ENCODE data around the gene ACHE.

The ACHE gene

GRCh38 chr7:100895956-100896731 is 456 bp upstream of the ACHE start:
- in situ Hi-C loops (cut with MboI; ENCODE audit: low sequenced_read_pairs, unreplicated experiment): no loop called here
- DNase-seq (ENCODE audit: low spot score): peak; percentile 68
- TF ChIP-seq, protein P1, sequence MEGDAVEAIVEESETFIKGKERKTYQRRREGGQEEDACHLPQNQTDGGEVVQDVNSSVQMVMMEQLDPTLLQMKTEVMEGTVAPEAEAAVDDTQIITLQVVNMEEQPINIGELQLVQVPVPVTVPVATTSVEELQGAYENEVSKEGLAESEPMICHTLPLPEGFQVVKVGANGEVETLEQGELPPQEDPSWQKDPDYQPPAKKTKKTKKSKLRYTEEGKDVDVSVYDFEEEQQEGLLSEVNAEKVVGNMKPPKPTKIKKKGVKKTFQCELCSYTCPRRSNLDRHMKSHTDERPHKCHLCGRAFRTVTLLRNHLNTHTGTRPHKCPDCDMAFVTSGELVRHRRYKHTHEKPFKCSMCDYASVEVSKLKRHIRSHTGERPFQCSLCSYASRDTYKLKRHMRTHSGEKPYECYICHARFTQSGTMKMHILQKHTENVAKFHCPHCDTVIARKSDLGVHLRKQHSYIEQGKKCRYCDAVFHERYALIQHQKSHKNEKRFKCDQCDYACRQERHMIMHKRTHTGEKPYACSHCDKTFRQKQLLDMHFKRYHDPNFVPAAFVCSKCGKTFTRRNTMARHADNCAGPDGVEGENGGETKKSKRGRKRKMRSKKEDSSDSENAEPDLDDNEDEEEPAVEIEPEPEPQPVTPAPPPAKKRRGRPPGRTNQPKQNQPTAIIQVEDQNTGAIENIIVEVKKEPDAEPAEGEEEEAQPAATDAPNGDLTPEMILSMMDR (IDR thresholded peaks at IDR 0.05; ENCODE audit: borderline replicate concordance, control extremely low read depth, extremely low read depth, insufficient read depth, missing control alignments): no peak

DNA sequence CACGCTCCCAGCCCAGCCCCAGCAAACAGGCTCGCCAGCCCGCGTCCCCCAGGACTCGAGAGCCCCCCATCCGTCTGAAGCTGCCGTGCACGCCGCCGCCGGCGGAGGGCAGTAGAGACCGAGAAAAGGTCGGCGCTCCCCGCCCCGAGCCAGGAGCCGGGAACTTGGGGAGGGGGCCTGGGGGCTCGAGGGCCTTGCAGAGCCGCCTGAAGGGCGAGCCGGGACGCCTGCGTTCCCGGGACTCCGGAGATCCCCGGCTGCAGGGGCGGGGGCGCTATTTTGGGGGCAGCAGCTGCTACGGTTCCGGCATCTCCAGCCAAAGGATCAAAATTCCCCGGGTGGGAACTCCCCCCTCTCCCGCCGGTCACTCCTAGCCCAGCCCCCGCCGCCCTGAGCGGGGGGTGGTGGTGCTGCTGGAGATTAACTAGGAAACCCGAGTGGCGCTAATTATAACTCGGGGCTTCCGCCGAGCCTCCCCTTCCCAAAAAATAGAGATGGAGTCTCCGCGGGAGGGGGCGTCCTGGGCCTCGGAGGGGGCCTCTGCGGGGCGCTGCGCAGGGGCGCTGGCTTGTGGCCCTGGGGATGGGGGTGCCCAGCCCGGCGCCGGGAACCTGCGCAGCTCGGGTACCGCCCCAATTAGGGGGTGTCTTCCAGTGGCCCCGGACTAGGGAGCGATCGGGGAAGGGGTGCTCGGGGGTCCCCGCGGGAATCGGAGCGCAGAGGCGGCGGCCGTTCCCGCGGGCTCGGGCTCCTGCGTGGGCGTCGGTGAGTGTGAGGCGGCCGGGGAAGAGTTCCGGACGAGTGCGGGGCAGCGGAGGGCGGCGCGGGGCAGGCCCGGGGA is 608 bp downstream of the ACHE start:
- TF ChIP-seq, protein P1 (IDR thresholded peaks at IDR 0.05; ENCODE audit: borderline replicate concordance, control extremely low read depth, extremely low read depth, insufficient read depth, missing control alignments): peak; percentile 89
- in situ Hi-C loops (cut with MboI; ENCODE audit: low sequenced_read_pairs, unreplicated experiment): no loop called here
- DNase-seq (ENCODE audit: low spot score): peak; percentile 80

- DNase-seq (ENCODE audit: low spot score): no peak
- in situ Hi-C loops (cut with MboI; ENCODE audit: low sequenced_read_pairs, unreplicated experiment): no loop called here
- TF ChIP-seq, protein P1 (IDR thresholded peaks at IDR 0.05; ENCODE audit: borderline replicate concordance, control extremely low read depth, extremely low read depth, insufficient read depth, missing control alignments): no peak
Observed at GRCh38 chr7:100893910-100894721, 1.6 kb downstream of the ACHE start.

- in situ Hi-C loops (cut with MboI; ENCODE audit: low sequenced_read_pairs, unreplicated experiment): no loop called here
- DNase-seq (ENCODE audit: low spot score): no peak
Observed at GRCh38 chr7:100893318-100893895, 2.3 kb downstream of the ACHE start.

DNA sequence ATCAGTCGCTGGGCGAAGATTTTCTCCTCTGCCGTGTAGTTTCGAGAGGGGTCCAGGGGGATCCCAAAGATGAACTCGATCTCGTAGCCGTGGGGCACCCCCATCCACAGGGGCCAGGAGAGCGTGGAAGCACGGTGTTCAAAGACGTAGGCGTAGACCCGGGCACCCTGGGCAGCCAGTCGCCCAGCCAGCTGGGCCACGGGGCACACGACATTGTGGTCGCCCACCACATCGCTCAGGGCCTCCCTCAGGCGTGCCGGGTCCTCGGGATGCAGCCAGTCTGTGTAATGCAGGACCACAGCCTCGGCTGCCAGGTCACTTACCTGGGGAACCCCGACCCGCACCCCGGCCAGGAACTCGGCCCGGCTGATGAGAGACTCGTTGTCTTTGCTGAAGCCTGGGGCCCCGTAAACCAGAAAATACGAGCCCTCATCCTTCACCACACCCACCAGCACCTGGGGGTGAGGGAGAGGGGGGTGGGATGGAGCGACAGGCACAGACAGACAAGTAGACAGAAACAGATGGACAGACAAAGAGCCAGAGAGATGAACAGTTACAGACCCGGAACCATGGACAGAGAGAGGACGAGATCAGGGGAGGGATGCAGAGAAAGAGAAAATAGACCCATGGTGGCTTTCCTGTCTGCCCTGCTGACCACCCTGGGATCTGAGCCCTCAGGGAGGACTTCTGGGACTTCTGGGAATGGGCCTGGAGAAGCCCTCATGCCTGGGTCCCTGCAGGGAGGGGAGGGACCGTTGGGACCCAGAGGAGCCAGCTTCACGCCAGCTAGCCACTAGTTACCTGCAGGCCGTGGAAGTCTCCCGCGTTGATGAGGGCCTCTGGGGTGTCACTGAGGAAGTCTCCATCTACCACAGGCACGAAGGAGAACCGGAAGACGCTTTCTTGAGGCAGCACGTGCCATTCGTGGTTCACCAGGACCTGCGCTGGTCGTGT is 3.0 kb downstream of the ACHE start:
- no peak for DNase-seq (ENCODE audit: low spot score)
- TF ChIP-seq, protein P1 (IDR thresholded peaks at IDR 0.05; ENCODE audit: borderline replicate concordance, control extremely low read depth, extremely low read depth, insufficient read depth, missing control alignments): no peak
- in situ Hi-C loops (cut with MboI; ENCODE audit: low sequenced_read_pairs, unreplicated experiment): no loop called here

More at GRCh38 chr7:100893318-100893895, 2.3 kb downstream of the ACHE start:
- TF ChIP-seq, protein P1 (IDR thresholded peaks at IDR 0.05; ENCODE audit: borderline replicate concordance, control extremely low read depth, extremely low read depth, insufficient read depth, missing control alignments): no peak
